GM19372 (cell line): ENCODE results near the gene USP36.
"Not testable (repeated sequence)": the region's sequence is repeated elsewhere in the genome, so short reads cannot be mapped to it uniquely, and the experiment has no call there.

ENCODE experiments used
- ATAC-seq: cut with Tn5 transposase; IDR thresholded peaks from one replicate; pipeline ENCODE4 v1.9.1; 2021; ENCODE audit warnings: mild to moderate bottlenecking, low read depth, moderate library complexity; ENCODE audit not compliant: unreplicated experiment

The USP36 gene

GRCh38 chr17:78774956-78775571 lies 65.5 kb downstream of the USP36 start:
- ATAC-seq: no peak

DNA sequence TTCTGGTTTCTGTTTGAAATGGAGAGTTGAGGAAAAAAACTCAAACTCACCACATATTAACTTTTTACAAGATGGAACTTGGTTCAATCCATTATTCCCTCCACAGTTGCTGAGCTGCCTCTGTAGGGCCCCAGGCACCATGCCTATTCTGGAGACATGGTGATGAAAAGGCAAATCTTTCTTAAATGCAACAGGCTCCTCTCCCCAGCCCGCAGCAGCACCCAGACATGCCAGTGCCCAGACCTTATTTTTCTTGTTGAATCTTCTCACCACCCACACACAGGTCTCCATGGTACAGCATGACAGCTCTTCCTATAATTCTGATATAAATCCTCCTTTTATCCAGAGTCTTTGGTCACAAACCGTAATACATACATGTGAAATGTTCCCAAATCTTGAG lies 66.2 kb downstream of the USP36 start:
- ATAC-seq: no peak

GRCh38 chr17:78771758-78772382 lies 68.7 kb downstream of the USP36 start:
- ATAC-seq: no peak

GRCh38 chr17:78769196-78769773 lies 71.3 kb downstream of the USP36 start:
- no peak for ATAC-seq

- no peak for ATAC-seq
Observed at GRCh38 chr17:78767806-78768205, 72.8 kb downstream of the USP36 start.

- ATAC-seq: no peak
Observed at GRCh38 chr17:78766743-78767294, 73.8 kb downstream of the USP36 start.

DNA sequence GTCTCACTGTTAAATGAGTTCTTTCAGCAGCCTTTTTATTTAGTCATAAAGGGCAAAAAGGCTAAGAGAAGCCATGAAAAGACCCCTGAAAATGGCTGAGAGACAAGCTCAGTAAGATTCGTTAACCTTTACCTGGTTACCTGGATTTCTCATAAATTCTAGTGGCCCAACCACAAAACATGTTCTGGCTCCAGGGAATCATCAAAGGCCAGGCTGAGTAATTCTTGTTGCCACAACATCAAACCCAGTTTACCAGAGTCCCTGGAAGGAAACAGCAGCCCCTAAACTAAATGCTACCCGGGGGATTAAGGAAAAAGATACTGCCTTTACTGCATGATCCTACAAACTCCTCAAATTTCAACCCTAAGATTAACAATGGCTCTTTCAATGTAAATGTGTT lies 74.4 kb downstream of the USP36 start:
- no peak for ATAC-seq

- no peak for ATAC-seq
Observed at GRCh38 chr17:78765821-78766220, 74.8 kb downstream of the USP36 start.

- no peak for ATAC-seq
Observed at GRCh38 chr17:78764871-78765270, 75.7 kb downstream of the USP36 start.

DNA sequence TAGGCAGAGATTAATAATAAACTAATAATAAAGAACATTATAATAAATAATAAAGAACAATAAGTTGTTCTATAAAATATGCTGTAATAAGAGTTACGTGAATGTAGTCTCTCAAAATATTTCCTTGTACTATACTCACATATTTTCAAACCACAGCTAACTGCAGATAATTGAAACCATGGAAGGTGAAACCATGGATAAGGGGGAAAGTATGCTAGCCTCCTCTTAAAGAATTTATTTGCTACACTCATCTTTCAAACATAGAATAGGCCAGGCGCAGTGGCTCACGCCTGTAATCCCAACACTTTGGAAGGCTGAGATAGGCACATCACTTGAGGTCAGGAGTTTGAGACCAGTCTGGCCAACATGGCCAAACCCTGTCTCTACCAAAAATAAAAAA lies 77.1 kb downstream of the USP36 start:
- no peak for ATAC-seq

GRCh38 chr17:78761789-78762406 lies 78.7 kb downstream of the USP36 start:
- ATAC-seq: no peak

- ATAC-seq: no peak
Observed at GRCh38 chr17:78759969-78760352, 80.7 kb downstream of the USP36 start.

DNA sequence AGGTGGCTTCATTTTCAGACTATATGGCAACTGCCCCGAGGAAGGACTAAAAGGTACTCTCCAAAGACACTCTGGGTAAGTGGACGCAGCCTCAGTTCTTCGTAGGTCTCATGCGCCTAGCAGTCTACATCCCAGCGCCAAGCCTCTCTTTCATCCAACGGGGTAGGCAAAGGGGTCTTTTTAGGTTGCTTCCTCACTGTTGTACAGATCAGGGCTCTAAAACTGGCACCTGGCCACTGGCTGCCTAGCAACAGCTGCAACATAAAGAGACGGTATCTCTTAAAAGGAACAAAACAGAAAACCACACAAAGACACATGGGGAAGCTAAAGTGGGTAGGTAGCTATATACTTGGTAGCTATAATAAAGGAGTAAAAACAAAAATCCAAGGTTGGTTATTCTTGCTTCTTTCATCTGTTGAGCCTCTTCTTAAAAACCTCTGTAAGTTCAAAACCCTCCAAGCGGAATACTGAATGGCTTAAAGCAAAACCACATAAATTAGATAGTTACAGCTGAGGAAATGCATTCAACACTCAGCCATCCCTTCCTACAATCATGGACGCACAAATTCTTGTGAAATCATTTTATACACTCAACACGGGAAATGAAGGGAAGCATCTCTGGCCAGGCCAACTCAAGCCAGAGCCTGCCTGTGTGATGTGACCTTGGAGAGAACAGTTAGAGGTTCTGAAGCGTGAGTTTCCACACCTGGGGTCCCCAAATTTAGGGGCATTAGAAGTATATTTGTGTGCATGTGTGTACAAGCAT lies 81.2 kb downstream of the USP36 start:
- no peak for ATAC-seq

DNA sequence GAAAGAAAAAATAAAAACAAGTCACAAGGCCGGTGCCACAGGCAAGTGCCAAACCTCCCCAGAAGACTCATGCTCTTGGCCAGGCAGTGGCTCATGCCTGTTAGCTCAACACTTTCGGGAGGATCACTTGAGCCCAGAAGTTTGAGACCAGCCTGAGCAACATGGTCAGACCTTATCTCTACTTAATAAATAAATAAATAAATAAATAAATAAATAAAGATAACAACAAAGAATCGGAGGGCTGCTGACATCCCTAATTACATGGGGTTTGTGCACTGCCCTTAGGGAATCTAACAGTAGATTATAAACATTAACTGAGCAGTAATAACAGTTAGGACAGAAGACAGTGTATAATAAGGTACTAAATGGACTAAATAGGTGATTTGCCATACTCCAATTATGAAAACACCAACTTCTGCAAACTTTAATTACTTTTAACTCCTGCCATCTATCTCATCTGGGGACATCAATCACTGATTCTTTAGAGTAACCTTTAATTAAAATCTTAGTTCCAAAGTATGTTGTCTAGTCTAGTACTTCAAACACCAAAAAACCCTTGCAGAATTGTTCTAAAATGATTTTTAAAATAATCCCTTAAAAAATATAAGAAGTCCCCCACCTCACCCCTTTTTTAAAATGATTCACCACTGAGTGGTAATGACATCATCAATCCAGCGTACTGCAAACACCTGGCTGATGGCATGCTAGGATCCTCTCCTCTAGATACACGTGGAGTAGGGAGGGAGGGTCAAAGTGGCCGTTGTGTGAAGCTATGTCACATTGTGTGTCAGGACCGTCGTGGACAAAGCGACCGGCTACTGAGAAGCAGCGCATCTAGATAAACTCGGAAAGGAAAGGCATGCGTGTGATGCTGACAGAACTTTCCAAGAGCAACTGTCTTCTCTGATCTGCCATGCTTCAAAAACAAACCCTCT lies 87.0 kb downstream of the USP36 start:
- no peak for ATAC-seq

DNA sequence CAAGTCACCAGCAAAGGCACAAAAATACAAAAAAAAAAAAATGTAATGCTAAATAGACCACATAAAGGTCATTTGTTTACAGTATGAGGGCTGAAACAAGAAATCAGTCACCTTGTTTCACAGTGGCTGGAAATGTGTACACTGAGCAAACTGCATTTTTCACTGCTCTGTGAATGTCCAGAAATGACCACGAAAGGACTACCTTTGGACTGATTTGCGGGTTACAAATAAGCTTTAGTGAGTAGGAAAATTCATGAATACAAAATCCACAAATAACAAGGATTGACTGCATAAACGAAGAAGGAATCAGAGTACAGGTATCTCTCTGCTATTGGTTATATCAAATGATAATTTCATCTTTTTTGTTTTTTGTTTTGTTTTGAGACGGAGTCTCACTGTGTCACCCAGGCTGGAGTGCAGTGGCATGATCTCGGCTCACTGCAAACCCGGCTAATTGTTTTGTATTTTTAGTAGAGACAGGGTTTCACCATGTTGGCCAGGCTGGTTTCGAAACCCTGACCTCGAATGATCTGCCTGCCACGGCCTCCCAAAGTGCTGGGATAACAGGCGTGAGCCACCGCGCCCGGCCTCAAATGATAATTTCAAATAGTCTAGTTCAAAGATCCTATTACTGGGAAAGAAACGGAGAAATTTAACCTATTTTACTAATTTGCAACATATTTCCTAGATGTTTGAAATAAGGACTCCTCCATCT lies 89.0 kb downstream of the USP36 start:
- no peak for ATAC-seq

DNA sequence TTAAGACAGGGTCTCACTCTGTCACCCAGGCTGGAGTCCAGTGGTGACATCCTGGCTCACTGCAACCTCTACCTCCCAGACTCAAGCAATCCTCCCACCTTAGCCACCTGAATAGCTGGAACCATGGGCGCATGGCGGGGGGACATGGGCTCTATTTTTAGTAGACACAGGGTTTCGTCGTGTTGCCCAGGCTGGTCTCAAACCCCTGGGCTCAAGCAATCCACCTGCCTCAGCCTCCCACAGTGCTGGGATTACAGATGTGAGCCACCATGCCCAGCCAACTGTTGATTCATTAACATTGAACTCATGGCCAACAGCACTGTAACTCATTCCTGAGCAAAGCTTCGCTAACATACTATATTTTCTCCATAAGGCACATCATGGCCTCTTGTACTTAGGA lies 89.6 kb downstream of the USP36 start:
- not testable (repeated sequence) for ATAC-seq

DNA sequence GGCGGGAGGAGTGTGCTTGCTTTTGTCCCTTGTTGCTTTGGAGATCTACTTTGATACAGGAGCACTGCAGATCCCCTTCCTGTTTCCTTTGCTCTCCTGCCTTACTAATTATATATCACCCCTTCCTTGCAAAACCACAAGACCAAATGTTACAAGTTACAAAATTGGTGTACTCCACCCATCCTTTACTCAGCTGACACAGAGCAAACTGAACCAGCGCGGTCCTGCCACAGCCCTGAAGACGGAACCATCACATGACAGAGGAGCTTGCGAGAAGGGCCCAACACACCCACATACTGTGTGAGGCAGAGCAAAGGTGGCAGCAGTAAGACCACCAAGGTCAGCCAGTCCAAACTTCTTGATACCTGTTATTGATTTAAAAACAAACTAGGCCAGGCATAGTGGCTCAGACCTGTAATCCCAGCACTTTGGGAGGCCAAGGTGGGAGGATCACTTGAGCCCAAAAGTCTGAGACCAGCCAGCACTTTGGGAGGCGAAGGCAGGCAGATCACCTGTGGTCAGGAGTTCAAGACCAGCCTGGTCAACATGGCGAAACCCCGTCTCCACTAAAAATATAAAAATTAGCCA lies 91.8 kb downstream of the USP36 start:
- no peak for ATAC-seq

DNA sequence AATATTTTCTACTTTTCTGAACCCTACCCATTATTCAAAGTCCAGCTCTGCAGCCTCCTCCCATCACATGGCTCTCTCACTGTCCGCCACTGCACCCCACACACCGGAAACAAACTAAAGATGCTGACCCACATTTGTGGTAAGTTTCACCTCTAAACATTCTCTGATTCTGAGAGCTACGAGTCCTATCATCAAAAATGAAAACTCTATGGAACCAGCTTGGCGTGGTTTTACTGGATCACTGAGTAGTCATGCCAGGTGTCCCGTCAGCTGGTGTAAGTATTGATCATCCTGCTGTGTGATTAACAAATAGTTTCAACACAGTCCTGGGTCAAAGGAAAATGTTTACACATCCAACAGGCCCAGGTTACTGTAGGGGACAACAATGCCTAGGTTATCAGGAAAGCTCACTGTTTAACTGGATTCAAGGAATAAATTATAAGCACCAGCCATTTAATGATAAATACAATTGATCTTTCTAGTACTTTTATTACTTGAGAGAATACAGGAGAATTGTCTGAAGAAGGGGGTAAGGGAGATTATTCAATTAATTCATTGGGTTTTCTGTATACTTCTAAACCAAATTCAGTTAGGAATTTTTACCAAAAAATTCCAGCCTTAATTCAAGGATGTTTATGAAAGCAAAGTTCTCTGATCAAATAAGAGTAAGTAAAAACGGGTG lies 92.4 kb downstream of the USP36 start:
- no peak for ATAC-seq
